ENCODE data around the gene PCIF1. TPM values are rescaled to one million over a fixed set of nuclear protein-coding genes. Genes with fewer than 3 reads are reported as not detected.

Gene PCIF1
- total RNA-seq, 4 donors from 2014 or later, result 10.4 to 36.8 (median 16.4) TPM

DNA sequence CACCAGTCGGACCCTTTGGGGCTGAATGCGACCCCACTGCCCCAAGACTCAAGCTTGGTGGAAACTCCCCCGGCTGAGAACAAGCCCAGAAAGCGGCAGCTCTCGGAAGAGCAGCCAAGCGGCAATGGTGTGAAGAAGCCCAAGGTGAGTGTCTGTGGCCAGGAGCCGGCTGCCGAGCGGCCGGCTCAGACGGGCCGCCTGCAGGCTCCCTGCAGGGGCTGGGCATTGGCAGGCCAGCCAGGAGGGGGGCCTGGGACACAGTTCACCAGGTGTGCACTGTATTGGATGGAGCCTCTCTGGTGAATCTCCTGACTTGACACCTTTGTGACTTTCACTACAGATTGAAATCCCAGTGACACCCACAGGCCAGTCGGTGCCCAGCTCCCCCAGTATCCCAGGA lies 6.0 kb downstream of the PCIF1 start:
- Histone ChIP-seq H3K9me3 (no peaks in the 10 kb centered on the region), H3K36me3 (peaks cover 48 to 88% (median 68%) of the 10 kb centered on the region in 3 donors), H3K4me3 (no peak overlapping the region), H3K27ac (no peak overlapping the region), H3K4me1 (peaks cover 16 to 72% (median 16%) of the 10 kb centered on the region in 3 donors), H3K27me3 (no peaks in the 10 kb centered on the region)
- WGBS, 2 donors, result 83 to 94% methylated on average over 1 to 8 of the region's 13 CpGs
- no peak for TF ChIP-seq POLR2A (IDR thresholded peaks at IDR 0.05)
- TF ChIP-seq, protein P1, sequence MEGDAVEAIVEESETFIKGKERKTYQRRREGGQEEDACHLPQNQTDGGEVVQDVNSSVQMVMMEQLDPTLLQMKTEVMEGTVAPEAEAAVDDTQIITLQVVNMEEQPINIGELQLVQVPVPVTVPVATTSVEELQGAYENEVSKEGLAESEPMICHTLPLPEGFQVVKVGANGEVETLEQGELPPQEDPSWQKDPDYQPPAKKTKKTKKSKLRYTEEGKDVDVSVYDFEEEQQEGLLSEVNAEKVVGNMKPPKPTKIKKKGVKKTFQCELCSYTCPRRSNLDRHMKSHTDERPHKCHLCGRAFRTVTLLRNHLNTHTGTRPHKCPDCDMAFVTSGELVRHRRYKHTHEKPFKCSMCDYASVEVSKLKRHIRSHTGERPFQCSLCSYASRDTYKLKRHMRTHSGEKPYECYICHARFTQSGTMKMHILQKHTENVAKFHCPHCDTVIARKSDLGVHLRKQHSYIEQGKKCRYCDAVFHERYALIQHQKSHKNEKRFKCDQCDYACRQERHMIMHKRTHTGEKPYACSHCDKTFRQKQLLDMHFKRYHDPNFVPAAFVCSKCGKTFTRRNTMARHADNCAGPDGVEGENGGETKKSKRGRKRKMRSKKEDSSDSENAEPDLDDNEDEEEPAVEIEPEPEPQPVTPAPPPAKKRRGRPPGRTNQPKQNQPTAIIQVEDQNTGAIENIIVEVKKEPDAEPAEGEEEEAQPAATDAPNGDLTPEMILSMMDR (IDR thresholded peaks at IDR 0.05), result no peak
- intact Hi-C loops (cut with DNase I), result loop anchor here (10.0 kb wide), 1 partner anchor 46 kb away; the partner anchor contains the start of genes CTSA and NEURL2
- DNase-seq, result no peak

DNA sequence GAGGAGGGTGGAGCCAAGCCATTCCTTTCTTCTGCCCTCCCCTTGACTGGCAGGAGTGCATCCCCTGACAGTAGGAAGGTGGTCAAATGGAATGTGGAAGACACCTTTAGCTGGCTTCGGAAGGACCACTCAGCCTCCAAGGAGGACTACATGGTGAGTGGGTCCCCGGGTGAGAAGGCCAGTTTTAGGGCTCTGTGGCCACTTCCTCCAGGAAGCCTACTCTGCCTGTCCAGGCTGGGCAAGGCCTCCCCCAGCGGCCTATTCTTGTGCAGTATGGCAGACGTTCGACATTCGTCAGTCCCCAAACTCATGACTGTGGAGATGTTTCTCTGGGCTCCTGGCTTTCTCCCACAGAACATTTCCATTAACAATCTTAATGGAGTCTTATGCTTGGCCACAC lies 9.1 kb downstream of the PCIF1 start:
- H3K9me3 ChIP-seq, result no peaks in the 10 kb centered on the region
- intact Hi-C loops (cut with DNase I), result loop anchor here (10.0 kb wide), 1 partner anchor 49 kb away; the partner anchor contains the start of genes CTSA and NEURL2
- peak overlapping the region; percentile 59 to 84 (median 74) for H3K27ac ChIP-seq
- TF ChIP-seq, protein P1 (IDR thresholded peaks at IDR 0.05), result no peak
- TF ChIP-seq POLR2A (IDR thresholded peaks at IDR 0.05), result no peak
- DNase-seq, result no peak
- H3K4me1 ChIP-seq, result peaks cover 22 to 76% (median 31%) of the 10 kb centered on the region in 3 donors
- H3K4me3 ChIP-seq, result no peak overlapping the region
- WGBS, 2 donors, result 84 to 97% methylated on average over 3 to 6 of the region's 6 CpGs
- H3K36me3 ChIP-seq, result peaks cover 60 to 100% (median 69%) of the 10 kb centered on the region in 3 donors
- H3K27me3 ChIP-seq, result no peaks in the 10 kb centered on the region

- Histone ChIP-seq H3K36me3 (peaks cover 60 to 100% (median 64%) of the 10 kb centered on the region in 3 donors), H3K9me3 (no peaks in the 10 kb centered on the region), H3K27ac (peak overlapping the region; percentile 59 to 84 (median 74)), H3K4me1 (peaks cover 22 to 75% (median 33%) of the 10 kb centered on the region in 3 donors), H3K27me3 (no peaks in the 10 kb centered on the region), H3K4me3 (no peak overlapping the region)
- intact Hi-C loops (cut with DNase I), result loop anchor here (10.0 kb wide), 1 partner anchor 50 kb away; the partner anchor contains the start of genes CTSA and NEURL2
- DNase-seq, result no peak
- 41 to 57% methylated on average over 7 to 11 of the region's 15 CpGs for WGBS, 2 donors
- TF ChIP-seq POLR2A (IDR thresholded peaks at IDR 0.05), result no peak
- TF ChIP-seq, protein P1 (IDR thresholded peaks at IDR 0.05), result no peak
Measured at GRCh38 chr20:45944151-45944964, 9.9 kb downstream of the PCIF1 start.

DNA sequence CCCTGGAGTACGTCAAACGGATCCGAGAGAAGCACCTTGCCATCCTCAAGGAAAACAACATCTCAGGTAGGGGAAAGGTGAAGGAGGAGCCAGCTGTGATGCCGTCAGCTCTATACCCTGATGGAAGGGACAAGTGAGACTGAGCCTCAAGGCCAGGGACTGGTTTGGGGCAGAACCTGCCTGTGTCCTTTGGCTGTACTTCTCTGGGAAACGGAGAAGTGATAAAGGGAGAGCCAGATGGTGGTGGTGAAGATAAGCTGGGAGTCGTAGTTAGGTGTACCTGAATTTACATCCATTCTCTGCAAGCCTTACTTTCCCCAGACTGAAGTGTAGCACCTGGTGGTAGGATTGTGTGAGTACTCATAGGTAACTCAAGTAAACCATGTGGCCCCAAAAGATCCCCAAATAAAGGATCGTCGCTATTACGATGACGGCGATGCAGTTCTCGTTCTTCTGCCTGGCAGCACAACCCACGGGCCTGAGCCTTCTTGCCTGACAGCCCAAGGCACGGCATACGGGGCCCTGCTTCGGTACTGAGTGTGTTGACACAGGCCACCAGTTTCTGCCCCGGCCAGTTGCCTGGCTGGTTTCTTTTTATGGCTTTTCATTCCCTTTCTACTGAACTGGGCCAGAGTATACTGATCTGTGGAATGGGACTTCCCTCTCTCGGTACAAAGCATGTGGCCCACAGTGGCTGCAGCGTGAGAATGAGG lies 10.6 kb downstream of the PCIF1 start:
- H3K4me1 ChIP-seq, result peaks cover 22 to 75% (median 27%) of the 10 kb centered on the region in 3 donors
- 86% methylated on average over 16 to 17 of the region's 19 CpGs for WGBS, 2 donors
- peak overlapping the region; percentile 69 to 84 (median 78) for H3K27ac ChIP-seq

More for the DNA sequence above, 10.6 kb downstream of the PCIF1 start:
- Histone ChIP-seq H3K27me3 (no peaks in the 10 kb centered on the region), H3K9me3 (no peaks in the 10 kb centered on the region), H3K36me3 (peaks cover 64 to 100% (median 67%) of the 10 kb centered on the region in 3 donors), H3K4me3 (no peak overlapping the region)
- no peak for DNase-seq
- intact Hi-C loops (cut with DNase I), result loop anchor here (10.0 kb wide), 1 partner anchor 50 kb away; the partner anchor contains the start of genes CTSA and NEURL2
- no peak for TF ChIP-seq POLR2A (IDR thresholded peaks at IDR 0.05)
- TF ChIP-seq, protein P1 (IDR thresholded peaks at IDR 0.05), result peak in 1 of 6 experiments; percentile 28
